Heart right ventricle (tissue), 16 donors: ENCODE results near the gene UNC5C. TPM values are rescaled to one million over a fixed set of nuclear protein-coding genes. Genes with fewer than 3 reads are reported as not detected.

Source experiments
- ATAC-seq, 8 donors: fragments of 200-7000 bp; cut with Tn5 transposase; one replicate each; pipeline ENCODE4 v1.9.1; 2020; ENCODE audit warnings: mild to moderate bottlenecking in 8 of 8, moderate library complexity in 8 of 8, moderate number of reproducible peaks in 1 of 8
- DNase-seq, 2 donors: peaks; one replicate each; pipeline ENCODE4 v3.0.0-alpha.2; 2020
- H3K27ac ChIP-seq, 10 donors: fragments of 200-600 bp; sonication (generic) in 2 of 10; one replicate each; pipeline versions ENCODE4 v1.5.0 to v1.8.0; 2020 to 2022; ENCODE audit warnings: mild to moderate bottlenecking in 3 of 10
- H3K27me3 ChIP-seq, 7 donors: fragments of 200-600 bp; one replicate each; pipeline ENCODE4 v1.8.0; 2021 to 2022; ENCODE audit warnings: mild to moderate bottlenecking in 2 of 7
- H3K36me3 ChIP-seq, 9 donors: fragments of 200-600 bp; sonication (generic) in 1 of 9; one replicate each; pipeline versions ENCODE4 v1.5.0 to v1.8.0; 2020 to 2022; ENCODE audit warnings: mild to moderate bottlenecking in 2 of 9
- H3K4me1 ChIP-seq, 9 donors: fragments of 200-600 bp; sonication (generic) in 1 of 9; one replicate each; pipeline versions ENCODE4 v1.5.0 to v1.8.0; 2020 to 2022; ENCODE audit warnings: mild to moderate bottlenecking in 4 of 9
- H3K4me3 ChIP-seq, 10 donors: fragments of 200-600 bp; sonication (generic) in 2 of 10; one replicate each; pipeline versions ENCODE4 v1.5.0 to v1.8.0; 2020 to 2022; ENCODE audit warnings: mild to moderate bottlenecking in 7 of 10, moderate library complexity in 2 of 10
- H3K9me3 ChIP-seq, 11 donors: fragments of 200-600 bp in 10 of 11; sonication (generic) in 2 of 11; one replicate each; pipeline versions ENCODE4 v1.5.0 to v1.8.0; 2013 to 2022; ENCODE audit warnings: mild to moderate bottlenecking in 2 of 11, control low read depth in 1 of 11, moderate library complexity in 1 of 11
- WGBS, 2 donors: extraction: QIAGEN DNeasy Blood & Tissue Kit; methylation state at CpG; one replicate each; pipeline ENCODE4 v1.1.7; 2013; ENCODE audit warnings: inconsistent platforms in 1 of 2; 5-methylcytosine and 5-hydroxymethylcytosine counted together
- intact Hi-C, 10 donors: fragments of 100-400 bp; cut with DNase I; formaldehyde crosslinking; loops; one replicate each; pipeline versions ENCODE4 v1.11.1 to v1.14.2; 2022
- polyA plus RNA-seq, 2 donors: library from polyadenylated mRNA; stranded (reverse); fragments of 200-250 nt; gene quantifications; one replicate each; pipeline ENCODE4 v1.2.3, GENCODE V29; 2013
- total RNA-seq, 10 donors: library from RNA; stranded (reverse); fragmentation: NEBNext Ultra II Directional in 3 of 10; extraction: Animal tissue kit (Norgen Biotek cat#: 25700) in 3 of 10; gene quantifications; one replicate each; pipeline versions ENCODE4 v1.2.1 to v1.2.4, GENCODE V29; 2021 to 2023
- TF ChIP-seq, protein P1 (sequence below), 9 donors: fragments of 200-600 bp; sonication (generic) in 2 of 9; IDR thresholded peaks; one replicate each; pipeline versions ENCODE4 v1.5.0 to v1.8.0; 2021 to 2022; ENCODE audit warnings: antibody characterized with exemption in 9 of 9, mild to moderate bottlenecking in 5 of 9, moderate library complexity in 1 of 9
- donor health status: Arrhythmogenic right ventricular cardiomyopathy.
- donor health status: ischemic (EF 13 %, LVEDD 7.1; RV severe dilation, severe dysfunction).
- donor health status: healthy with polysubstance abuse.
- donor health status: DM: no; HTN: yes; CAD: no.
- donor health status: DM: no; HTN: no; CAD: no.
- donor health status: ischemic (EF 25% LVEDD 6.9; RV normal size, moderate dysfunction).
- donor health status: ischemic (EF 25% LVEDD 5.7; RV mildly dilated, moderate dysfunction).
- donor health status: healthy.
- donor health status: DM: yes; HTN: yes; CAD: no.
- donor health status: Ischemic cardiomyopathy.
- donor health status: ischemic (EF 35%, LVEDD 5.7; RV mildly dilated, moderate dysfunction).
- donor health status: nonischemic (EF 11% LVEDD 7.7; RV severe dilation, severe dysfunction).
- donor health status: DM: yes; HTN: yes; CAD: no.
- donor health status: PGD.
- donor health status: ischemic (EF 29% LVEDD 5.4; RV normal size, mild dysfunction).
- donor health status: nonischemic (EF 23%, LVEDD 6.1; RV moderate dilation, normal function).

UNC5C gene
- total and polyA plus RNA-seq, 12 donors = 0.44 to 3.2 (median 1.5) TPM

DNA sequence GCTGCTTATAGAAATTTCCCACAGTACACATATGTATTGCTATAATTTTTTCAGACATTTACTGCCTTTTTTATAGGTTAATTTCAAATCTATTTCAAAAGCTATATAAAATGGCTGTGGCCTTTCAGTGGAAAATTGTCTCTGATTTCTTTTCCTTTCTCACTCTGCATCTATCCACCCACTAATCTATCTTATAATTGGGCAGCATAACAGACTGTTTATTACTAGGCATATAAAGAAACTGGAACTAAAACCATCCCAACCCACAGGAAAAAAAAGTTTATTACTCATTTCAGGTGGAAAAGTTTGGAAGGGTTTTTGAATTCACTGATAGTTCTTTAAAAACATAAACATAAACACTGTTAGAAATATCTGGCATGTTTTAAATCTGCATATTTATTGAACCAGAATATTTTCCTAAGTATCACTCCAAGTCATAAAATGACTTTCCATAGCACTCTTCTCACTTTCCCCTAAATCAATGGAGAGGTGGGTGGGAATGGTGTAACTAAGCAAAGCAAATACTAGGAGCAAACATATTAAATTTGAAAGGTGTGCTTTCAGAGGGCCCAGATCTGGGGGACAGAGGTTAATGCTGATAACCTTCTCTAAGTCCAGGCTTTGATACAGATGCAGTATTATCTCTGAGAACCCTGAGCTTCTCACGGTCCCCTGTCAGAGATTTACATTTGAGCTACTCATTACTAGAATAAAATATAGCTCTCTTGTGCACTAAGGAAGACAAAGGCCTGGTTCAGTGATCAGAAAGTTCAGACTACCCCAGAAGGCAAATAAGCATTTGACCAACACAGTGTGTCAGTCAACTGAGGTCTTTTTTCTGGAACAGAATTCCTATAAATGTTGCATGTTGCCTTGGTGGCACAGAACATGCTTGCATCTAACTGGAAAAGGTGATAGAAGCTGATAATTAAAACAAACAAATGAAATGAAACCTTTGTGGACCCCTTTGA, 328.3 kb downstream of the UNC5C start:
- Histone ChIP-seq H3K9me3 (no peaks in the 10 kb centered on the region), H3K27me3 (no peaks in the 10 kb centered on the region), H3K4me3 (no peak overlapping the region), H3K36me3 (peaks cover 0 to 7% (median 0%) of the 10 kb centered on the region in 9 donors), H3K4me1 (peaks cover 0 to 13% (median 0%) of the 10 kb centered on the region in 9 donors), H3K27ac (no peak overlapping the region)
- TF ChIP-seq, protein P1, sequence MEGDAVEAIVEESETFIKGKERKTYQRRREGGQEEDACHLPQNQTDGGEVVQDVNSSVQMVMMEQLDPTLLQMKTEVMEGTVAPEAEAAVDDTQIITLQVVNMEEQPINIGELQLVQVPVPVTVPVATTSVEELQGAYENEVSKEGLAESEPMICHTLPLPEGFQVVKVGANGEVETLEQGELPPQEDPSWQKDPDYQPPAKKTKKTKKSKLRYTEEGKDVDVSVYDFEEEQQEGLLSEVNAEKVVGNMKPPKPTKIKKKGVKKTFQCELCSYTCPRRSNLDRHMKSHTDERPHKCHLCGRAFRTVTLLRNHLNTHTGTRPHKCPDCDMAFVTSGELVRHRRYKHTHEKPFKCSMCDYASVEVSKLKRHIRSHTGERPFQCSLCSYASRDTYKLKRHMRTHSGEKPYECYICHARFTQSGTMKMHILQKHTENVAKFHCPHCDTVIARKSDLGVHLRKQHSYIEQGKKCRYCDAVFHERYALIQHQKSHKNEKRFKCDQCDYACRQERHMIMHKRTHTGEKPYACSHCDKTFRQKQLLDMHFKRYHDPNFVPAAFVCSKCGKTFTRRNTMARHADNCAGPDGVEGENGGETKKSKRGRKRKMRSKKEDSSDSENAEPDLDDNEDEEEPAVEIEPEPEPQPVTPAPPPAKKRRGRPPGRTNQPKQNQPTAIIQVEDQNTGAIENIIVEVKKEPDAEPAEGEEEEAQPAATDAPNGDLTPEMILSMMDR (IDR thresholded peaks at IDR 0.05) = no peak
- ATAC-seq (no peak), DNase-seq (no peak)
- WGBS, 2 donors = 76 to 84% methylated on average over 1 of the region's 1 CpG
- intact Hi-C loops = no loop called here

DNA sequence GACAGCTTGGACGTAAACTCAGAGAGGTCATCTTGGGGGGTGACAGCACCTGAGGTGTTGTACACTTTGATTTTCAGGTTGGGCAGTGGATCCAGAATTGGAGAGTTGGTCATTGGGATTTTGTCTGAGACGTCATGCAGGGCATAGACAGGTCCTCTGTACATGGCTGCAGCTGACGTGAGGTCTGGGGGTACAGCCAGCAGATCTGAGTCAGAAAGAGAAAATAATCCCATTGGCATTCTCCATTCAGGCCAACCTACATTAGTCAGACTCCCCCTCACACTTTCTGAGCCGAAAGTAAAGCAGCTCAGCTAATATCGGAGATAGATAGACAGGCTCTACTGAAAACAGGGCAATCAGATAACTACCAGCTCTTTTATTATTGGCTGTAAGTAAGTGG, 329.7 kb downstream of the UNC5C start:
- Histone ChIP-seq H3K4me3 (no peak overlapping the region), H3K36me3 (peaks cover 0 to 7% (median 0%) of the 10 kb centered on the region in 9 donors), H3K27ac (no peak overlapping the region), H3K27me3 (no peaks in the 10 kb centered on the region), H3K9me3 (no peaks in the 10 kb centered on the region), H3K4me1 (peaks cover 0 to 14% (median 0%) of the 10 kb centered on the region in 9 donors)
- ATAC-seq (no peak), DNase-seq (no peak)
- intact Hi-C loops = no loop called here
- TF ChIP-seq, protein P1 (IDR thresholded peaks at IDR 0.05) = no peak
- WGBS, 2 donors = 89 to 90% methylated on average over 5 of the region's 5 CpGs

DNA sequence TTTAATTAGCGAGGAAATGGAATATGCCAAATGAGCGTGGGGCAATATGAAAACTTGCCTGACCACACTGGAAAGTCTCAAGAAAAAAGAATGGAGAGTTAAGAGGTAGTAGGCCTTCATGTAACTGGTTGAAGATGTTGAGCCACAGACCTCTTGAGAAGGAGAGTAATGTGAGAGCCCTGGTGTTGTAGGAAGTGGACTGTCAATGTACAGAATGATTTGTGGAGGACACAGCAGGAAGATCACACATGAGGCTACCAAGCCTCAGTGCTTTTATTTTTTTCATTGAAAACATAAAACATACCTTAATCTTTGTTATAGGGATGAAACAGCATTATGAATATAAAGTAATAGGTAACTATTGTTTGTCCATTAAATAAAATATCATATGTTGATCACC, 331.6 kb downstream of the UNC5C start:
- no peaks in the 10 kb centered on the region for H3K9me3 ChIP-seq
- ATAC-seq (no peak), DNase-seq (no peak)
- H3K27me3 ChIP-seq = no peaks in the 10 kb centered on the region
- intact Hi-C loops = no loop called here
- 84 to 88% methylated on average over 2 of the region's 2 CpGs for WGBS, 2 donors
- TF ChIP-seq, protein P1 (IDR thresholded peaks at IDR 0.05) = no peak
- H3K36me3 ChIP-seq = peaks cover 0 to 7% (median 0%) of the 10 kb centered on the region in 9 donors
- no peak overlapping the region for H3K27ac ChIP-seq
- no peak overlapping the region for H3K4me3 ChIP-seq
- peaks cover 0 to 14% (median 0%) of the 10 kb centered on the region in 9 donors for H3K4me1 ChIP-seq

DNA sequence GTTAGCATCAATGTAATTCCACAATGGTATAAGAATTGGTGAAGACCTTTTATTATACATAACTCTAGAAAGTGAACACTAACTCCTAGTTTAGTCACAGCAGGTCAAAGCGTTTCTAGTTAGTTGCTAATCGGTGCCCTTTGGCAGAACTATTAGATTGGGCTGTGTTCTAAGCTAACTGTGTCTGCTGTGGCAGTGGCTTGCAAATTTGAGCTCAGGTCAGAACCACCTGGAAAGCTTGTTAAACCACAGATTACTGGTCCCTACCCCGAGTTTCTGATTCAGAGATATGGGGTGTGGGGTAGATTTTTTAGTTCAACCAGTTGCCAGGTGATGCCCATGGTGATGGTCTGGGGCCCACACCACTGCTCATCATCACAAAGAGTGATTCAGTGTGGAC, 332.1 kb downstream of the UNC5C start:
- Histone ChIP-seq H3K36me3 (peaks cover 0 to 7% (median 0%) of the 10 kb centered on the region in 9 donors), H3K4me3 (no peak overlapping the region), H3K4me1 (peaks cover 0 to 14% (median 0%) of the 10 kb centered on the region in 9 donors), H3K27me3 (no peaks in the 10 kb centered on the region), H3K27ac (peak overlapping the region in 1 of 10 donors; percentile 36), H3K9me3 (no peaks in the 10 kb centered on the region)
- no peak for ATAC-seq
- intact Hi-C loops = no loop called here
- no peak for DNase-seq
- TF ChIP-seq, protein P1 (IDR thresholded peaks at IDR 0.05) = no peak
- 83 to 89% methylated on average over 3 of the region's 3 CpGs for WGBS, 2 donors
